Smooth muscle cell of the brain vasculature (primary cell): ENCODE results near the gene C3.
"Not testable (repeated sequence)": the region's sequence is repeated elsewhere in the genome, so short reads cannot be mapped to it uniquely, and the experiment has no call there.

ENCODE experiments used
- DNase-seq: peaks from one replicate; pipeline ENCODE4 v3.0.0-alpha.2; 2012; ENCODE audit warnings: low read depth, low spot score

The C3 gene

GRCh38 chr19:6713773-6714692 is 6.4 kb downstream of the C3 start:
- no peak for DNase-seq

DNA sequence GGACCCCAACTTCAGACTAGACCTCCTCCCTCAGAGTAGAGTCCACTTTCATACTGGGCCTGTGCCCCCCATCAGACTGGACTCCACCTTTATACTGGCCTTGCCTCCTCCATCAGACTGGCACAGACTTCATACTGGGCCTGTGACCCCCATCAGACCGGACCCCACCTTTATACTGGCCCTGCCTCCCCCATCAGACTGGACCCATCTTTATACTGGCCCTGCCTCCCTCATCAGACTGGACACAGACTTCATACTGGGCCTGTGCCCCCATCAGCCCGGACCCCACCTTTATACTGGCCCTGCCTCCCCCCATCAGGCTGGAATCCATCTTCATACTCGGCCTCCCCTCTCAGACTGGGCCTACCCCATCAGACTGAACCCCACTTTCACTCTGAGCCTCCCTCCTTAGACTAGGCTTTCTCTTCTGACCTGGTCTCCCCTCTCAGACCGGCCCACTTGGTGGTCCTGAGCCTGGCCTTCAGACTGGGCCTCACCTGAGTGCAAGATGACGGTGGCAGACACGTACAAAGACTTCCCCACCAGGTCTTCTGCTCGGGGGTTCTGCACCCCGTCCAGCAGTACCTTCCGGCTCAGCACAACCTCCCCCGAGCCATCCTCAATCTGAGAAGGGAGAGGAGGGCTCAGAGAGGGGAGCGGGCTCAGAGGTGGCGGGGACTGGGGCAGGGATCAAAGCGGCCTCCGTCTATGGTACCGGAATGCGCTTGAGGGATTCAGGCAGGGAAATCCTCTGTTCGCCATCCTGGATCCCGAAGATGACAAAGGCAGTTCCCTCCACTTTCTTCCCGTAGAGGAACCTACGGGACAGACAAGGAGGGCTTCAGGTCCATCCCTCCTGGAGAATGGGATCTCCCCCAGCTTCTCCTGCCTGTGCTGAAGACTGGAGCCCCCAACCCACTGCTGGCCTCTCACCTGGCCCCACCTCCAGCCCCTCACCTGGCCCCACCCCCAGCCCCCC is 7.5 kb downstream of the C3 start:
- DNase-seq: no peak

- no peak for DNase-seq
Measured at GRCh38 chr19:6712231-6712630, 8.2 kb downstream of the C3 start.

DNA sequence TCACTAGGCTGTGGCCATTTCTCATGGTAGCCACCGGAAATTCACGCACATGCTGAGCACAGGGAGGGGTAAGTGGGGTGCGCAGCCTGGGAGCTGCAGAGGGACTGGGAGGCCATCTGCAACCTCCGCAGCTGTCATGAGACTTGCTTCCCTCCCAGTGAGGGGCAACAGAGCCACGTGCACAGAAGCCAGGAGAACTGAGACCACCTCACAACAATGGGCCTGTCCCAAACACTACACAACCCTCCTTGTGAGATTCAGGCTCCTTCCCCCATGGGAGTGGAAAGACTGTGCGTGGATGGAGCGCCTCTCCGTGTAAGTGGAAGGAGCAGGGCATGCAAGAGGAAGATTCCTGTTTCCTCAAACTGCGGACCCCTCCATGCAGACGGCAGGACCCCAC is 8.8 kb downstream of the C3 start:
- DNase-seq: no peak

DNA sequence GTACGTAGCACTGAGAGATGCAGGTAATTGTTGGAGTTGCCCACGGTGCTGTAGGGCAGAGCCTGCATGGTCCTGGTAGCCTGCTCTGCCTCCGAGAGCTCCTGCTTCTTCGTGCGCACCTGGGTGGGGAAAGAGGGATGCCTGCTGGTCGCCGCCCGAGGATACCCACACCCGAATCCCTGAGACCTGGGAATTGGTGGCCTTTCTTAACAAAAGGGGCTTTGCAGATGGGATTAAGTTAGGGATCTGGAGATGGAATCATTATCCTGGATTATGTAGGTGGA is 9.4 kb downstream of the C3 start:
- DNase-seq: no peak

DNA sequence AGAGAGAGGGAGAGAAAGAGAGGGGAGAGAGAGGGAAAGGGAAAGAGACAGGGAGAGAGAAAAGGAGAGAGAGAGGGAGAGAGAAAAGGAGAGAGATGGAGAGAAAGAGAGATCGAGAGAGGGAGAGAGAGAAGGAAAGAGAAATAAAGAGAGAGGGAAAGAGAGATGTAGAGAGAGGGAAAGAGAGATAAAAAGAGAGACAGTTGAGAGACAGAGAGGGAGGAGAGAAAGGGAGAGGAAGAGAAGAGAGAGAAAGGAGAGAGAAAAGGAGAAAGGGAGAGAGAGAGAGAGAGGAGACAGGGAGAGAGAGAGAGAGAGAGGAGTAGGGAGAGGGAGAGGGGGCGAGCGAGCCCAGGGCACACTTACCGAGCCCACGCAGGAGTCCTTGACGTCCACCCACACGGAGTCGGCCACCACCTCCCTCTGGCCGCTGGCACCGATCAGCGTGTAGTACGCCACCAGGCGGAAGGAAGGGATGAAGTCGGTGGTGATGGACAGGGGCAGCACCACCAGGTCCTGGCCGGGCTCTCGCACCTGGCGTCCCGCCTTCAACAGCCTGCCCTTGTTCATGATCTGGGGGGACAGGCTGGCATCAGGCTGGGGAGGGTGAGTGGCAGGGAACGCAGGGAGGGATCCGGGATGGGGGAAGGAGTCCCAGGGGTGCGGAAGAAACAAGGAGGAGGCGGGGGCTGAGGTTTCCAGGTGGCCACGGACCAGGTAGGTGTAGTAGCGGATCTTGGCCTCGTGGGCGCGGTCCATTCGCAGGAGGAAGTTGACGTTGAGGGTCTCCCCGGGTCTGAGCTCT is 10.0 kb downstream of the C3 start:
- no peak for DNase-seq

GRCh38 chr19:6709549-6709948 is 10.9 kb downstream of the C3 start:
- DNase-seq: no peak

GRCh38 chr19:6708913-6709312 is 11.5 kb downstream of the C3 start:
- not testable (repeated sequence) for DNase-seq

DNA sequence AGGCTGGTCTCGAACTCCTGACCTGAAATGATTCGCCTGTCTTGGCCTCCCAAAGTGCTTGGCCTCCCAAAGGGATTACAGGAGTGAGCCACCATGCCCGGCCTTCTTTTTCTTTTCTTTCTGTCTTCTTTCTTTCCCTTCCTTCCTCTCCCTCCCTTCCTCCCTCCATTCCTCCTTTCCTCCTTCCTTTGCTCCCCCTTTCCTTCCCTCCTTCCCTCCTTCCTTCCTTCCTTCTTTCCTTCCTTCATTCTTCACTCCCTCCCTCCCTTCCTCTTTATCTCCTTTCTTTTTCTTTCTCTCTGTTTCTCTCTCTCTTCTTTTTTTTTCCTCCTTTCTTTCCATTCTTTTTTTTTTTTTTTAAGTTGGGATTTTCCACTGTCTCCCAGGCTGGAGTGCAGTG is 12.1 kb downstream of the C3 start:
- DNase-seq: no peak

DNA sequence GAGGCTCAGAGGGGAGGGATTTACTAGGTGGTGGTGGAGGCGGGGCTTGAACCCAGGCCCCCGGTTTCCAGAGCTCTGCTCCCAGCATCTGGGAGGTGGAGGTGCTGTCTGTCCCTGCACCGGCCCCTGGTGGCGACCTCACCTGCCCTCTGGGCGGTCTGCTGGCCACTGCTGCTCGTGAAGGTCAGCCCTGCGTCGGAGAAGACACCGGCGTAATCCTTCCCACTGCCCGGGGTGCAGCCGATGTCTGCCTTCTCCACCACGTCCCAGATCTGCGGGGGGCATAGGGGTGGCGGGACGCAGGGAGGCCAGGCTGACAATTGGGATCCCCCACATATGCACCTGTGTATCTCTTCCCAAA is 12.8 kb downstream of the C3 start:
- DNase-seq: no peak

DNA sequence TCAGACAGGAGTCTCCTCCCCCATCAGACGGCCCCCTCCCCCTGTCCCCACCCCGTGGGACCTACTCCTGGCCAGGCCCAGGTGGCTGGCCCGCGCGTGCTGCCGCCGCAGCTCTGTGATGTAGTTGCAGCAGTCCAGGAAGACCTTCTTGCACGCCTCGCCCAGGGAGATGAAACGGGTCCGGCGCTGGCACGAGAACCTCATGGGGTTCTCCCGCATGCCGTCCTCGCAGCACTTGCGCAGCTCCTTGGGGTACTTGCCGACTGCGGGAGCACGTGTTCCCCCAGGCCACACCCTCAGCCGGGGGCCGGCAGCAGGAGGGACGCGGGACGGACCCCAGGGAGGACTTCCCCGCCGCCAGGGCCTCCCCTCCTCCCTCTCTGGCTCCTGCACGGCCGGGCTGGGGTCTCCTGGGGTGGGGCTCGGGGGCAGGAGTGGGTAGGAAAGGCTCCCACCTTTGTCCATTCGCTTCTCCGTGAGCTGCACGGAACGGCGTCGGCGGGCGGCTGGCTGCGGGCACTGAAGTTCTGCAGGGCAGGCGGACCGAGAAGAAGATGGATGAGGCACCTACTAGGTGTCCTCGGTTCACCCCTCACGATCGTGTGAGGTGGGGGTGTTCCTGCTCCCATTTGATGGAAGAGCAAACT is 13.3 kb downstream of the C3 start:
- DNase-seq: no peak

DNA sequence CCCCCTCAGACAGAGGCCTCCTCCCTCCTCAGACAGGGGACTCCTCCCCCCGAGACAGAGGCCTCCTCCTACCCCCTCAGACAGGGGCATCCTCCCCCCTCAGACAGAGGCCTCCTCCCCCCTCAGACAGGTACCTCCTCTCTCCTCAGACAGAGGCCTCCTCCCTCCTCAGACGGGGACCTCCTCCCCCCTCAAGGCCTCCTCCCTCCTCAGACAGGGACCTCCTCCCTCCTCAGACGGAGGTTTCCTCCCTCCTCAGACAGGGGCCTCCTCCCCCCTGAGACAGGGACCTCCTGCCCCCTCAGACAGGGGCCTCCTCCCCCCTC is 13.9 kb downstream of the C3 start:
- DNase-seq: no peak

- no peak for DNase-seq
Measured at GRCh38 chr19:6705931-6706632, 14.4 kb downstream of the C3 start.

GRCh38 chr19:6700586-6701316 is 19.7 kb downstream of the C3 start:
- DNase-seq: no peak

GRCh38 chr19:6699935-6700334 is 20.5 kb downstream of the C3 start:
- no peak for DNase-seq

DNA sequence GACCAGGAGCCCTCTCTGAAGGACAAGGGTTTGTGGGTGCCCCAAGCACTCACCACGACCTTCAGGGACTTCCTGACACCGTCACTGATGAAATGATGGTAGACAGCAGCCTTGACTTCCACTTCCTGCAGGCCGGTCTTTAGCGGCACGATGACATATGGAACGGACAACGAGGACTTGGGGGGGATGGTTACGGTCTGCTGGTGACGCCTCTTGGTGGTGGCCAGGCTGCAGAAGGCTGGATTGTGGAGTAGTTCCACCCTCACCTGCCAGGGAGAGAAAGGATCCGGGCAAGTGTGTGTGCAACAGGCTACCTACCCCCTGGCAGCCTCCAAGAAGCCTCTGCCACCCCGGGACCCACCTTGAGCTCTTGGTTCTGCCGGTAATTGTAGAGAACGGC is 23.2 kb downstream of the C3 start:
- DNase-seq: no peak

GRCh38 chr19:6696239-6696820 is 24.1 kb downstream of the C3 start:
- no peak for DNase-seq

GRCh38 chr19:6694147-6694815 is 26.2 kb downstream of the C3 start:
- DNase-seq: no peak

DNA sequence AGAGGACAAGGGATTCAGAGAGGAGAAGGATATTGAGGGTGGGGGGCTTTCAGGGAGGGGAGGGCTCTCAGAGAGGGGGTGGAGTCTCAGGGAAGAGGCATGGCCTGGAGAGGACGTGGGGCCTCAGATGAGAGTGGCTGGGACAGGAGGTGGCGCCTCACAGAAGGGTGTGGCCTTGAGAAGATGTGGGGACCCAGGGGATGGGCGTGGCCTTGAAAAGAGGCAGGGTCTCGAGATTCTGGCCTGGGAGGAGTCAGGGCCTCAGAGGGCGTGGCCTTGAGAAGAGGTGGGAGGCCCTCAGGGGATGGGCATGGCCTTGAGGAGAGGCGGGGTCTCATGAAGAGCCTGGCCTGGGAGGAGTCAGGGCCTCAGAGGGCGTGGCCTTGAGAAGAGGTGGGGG is 26.8 kb downstream of the C3 start:
- DNase-seq: no peak
